Smooth muscle cell (in vitro differentiated cells): Measurements from ENCODE around the gene KCTD5. TPM values are rescaled to one million over a fixed set of nuclear protein-coding genes. Genes with fewer than 3 reads are reported as not detected.

ENCODE experiments used
- DNase-seq: peaks from one replicate; lab custom pipeline; 2025; ENCODE audit not compliant: unreplicated experiment; lab: John Stamatoyannopoulos, UW
- H2AFZ ChIP-seq: fragments of 200-600 bp; sonication (generic); 2 replicates; pipeline ENCODE4 v1.6.0; 2016; ENCODE audit warnings: antibody characterized with exemption, low read depth, mild to moderate bottlenecking
- H3F3A ChIP-seq: fragments of 200-600 bp; sonication (generic); 2 replicates; pipeline ENCODE4 v1.6.0; 2017; ENCODE audit warnings: antibody characterized with exemption, low read depth
- H3K27ac ChIP-seq: fragments of 200-600 bp; sonication (generic); 2 replicates; pipeline ENCODE4 v1.5.1; 2016; ENCODE audit warnings: low read depth, mild to moderate bottlenecking
- H3K27me3 ChIP-seq: fragments of 200-600 bp; sonication (generic); 2 replicates; pipeline ENCODE4 v1.6.1; 2016; ENCODE audit warnings: low read depth, mild to moderate bottlenecking
- H3K36me3 ChIP-seq: fragments of 200-600 bp; sonication (generic); 2 replicates; pipeline ENCODE4 v1.5.1; 2016; ENCODE audit warnings: low read depth
- H3K4me1 ChIP-seq: fragments of 200-600 bp; sonication (generic); 2 replicates; pipeline ENCODE4 v1.5.1; 2016; ENCODE audit warnings: low read depth
- H3K4me2 ChIP-seq: fragments of 200-600 bp; sonication (generic); 2 replicates; pipeline ENCODE4 v1.6.0; 2016; ENCODE audit warnings: mild to moderate bottlenecking
- H3K4me3 ChIP-seq: fragments of 200-600 bp; sonication (generic); 2 replicates; pipeline ENCODE4 v1.5.1; 2016; ENCODE audit warnings: mild to moderate bottlenecking
- H3K79me2 ChIP-seq: fragments of 200-600 bp; sonication (generic); 2 replicates; pipeline ENCODE4 v1.6.0; 2016; ENCODE audit warnings: low read depth, mild to moderate bottlenecking
- H3K9ac ChIP-seq: fragments of 200-600 bp; sonication (generic); 2 replicates; pipeline ENCODE4 v1.6.0; 2016; ENCODE audit warnings: low read depth
- H3K9me3 ChIP-seq: fragments of 200-600 bp; sonication (generic); replicated peaks from 2 replicates; pipeline ENCODE4 v1.5.1; 2016; ENCODE audit warnings: low read depth
- H4K20me1 ChIP-seq: fragments of 200-600 bp; sonication (generic); 2 replicates; pipeline ENCODE4 v1.6.0; 2016; ENCODE audit warnings: low read depth
- WGBS: methylation state at CpG from one replicate; pipeline ENCODE4 v1.1.7; 2016; ENCODE audit warnings: low lambda C conversion rate; 5-methylcytosine and 5-hydroxymethylcytosine counted together
- polyA plus RNA-seq: library from polyadenylated mRNA; unstranded; fragments of >200 nt; fragmentation: Nextera tagmentation; extraction: Ambion mirVana; gene quantifications from 2 replicates; pipeline ENCODE4 v1.2.1, GENCODE V29; 2016
- total RNA-seq: library from RNA; depleted of rRNA; stranded (reverse); fragments of >200 nt; gene quantifications from 2 replicates; pipeline ENCODE4 v1.2.3, GENCODE V29; 2014
- TF ChIP-seq, protein P1 (sequence below): fragments of 200-600 bp; sonication (generic); IDR thresholded peaks from 2 replicates; pipeline ENCODE4 v1.5.1; 2017; ENCODE audit warnings: borderline replicate concordance, mild to moderate bottlenecking, antibody characterized with exemption; ENCODE audit not compliant: insufficient read depth, poor library complexity, severe bottlenecking

KCTD5 gene
- total and polyA plus RNA-seq, 2 experiments from 2014 or later, result 35.5 to 38.2 TPM

DNA sequence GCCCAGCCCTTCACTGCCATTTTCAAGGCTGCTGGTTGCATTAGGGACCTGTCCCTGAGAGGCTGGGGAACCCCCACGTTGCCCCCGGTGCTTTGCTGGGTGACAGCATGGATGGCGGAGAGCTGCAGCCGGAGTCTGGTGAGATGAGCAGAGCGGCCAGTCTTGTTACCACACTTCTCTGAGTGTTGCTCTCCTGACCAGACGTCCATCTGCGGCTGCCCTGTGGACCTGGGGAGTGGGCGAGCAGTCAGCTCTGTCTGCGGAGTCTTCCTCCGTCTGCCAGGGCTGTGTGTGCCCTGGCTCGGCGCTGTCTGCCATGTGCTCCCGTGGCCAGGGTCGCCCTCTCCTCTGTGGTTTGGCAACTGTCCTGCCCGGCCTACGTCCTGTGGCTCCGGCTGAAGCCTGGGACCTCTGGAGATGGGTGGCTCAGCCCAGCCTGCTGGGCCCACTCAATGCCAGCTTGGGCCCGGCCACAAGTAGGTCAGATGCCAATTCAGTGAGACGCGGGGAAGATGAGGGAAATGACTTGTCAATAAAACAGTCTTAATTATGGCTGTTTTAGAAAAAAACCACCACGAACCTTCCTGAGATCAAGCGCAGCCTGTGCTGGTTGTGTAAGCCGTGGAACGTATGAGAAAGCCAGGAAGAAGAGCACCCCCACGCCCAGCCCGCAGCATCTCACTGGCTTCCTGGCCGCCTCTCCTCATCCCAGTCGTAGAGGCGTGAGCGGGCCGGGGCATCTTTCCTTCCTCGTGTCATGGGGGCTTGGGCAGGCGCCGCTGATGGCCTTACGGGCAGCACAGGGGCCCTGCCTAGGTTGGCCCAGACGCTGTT, 7.9 kb downstream of the KCTD5 start:
- Histone ChIP-seq H3K36me3 (no peaks in the 10 kb centered on the region), H2AFZ (no peak overlapping the region), H3K27ac (no peak overlapping the region), H3K9me3 (no peaks in the 10 kb centered on the region), H3F3A (no peaks in the 10 kb centered on the region), H3K4me2 (no peak overlapping the region), H3K79me2 (peaks cover 41% of the 10 kb centered on the region), H3K4me1 (no peaks in the 10 kb centered on the region), H3K27me3 (no peaks in the 10 kb centered on the region), H4K20me1 (peaks cover 56% of the 10 kb centered on the region), H3K4me3 (no peak overlapping the region), H3K9ac (no peak overlapping the region)
- no peak for DNase-seq
- TF ChIP-seq, protein P1, sequence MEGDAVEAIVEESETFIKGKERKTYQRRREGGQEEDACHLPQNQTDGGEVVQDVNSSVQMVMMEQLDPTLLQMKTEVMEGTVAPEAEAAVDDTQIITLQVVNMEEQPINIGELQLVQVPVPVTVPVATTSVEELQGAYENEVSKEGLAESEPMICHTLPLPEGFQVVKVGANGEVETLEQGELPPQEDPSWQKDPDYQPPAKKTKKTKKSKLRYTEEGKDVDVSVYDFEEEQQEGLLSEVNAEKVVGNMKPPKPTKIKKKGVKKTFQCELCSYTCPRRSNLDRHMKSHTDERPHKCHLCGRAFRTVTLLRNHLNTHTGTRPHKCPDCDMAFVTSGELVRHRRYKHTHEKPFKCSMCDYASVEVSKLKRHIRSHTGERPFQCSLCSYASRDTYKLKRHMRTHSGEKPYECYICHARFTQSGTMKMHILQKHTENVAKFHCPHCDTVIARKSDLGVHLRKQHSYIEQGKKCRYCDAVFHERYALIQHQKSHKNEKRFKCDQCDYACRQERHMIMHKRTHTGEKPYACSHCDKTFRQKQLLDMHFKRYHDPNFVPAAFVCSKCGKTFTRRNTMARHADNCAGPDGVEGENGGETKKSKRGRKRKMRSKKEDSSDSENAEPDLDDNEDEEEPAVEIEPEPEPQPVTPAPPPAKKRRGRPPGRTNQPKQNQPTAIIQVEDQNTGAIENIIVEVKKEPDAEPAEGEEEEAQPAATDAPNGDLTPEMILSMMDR, result no peak
- 96% methylated on average over 36 of the region's 36 CpGs for WGBS

DNA sequence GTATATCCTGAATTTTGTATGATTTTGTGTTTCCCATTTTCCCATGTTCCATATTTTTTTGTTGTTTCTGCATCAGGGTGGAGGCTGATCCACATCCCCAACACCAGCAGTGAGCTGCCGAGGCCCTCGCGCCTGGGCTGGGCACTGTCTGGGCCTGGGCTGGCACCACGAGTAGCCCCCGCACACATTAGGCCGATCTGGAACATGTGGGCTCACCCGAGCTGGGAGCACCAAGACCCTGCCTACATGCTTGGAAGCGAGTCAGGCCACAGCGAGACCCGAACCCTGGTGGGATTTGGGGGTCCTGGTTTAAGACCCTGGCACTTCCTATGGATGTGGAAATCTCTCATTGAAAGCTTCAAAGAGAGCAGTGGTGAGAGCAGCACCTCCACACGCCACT, 8.5 kb downstream of the KCTD5 start:
- Histone ChIP-seq H3K27ac (no peak overlapping the region), H3K9ac (no peak overlapping the region), H3K36me3 (no peaks in the 10 kb centered on the region), H3K79me2 (peaks cover 41% of the 10 kb centered on the region), H3K4me3 (no peak overlapping the region), H3F3A (no peaks in the 10 kb centered on the region), H4K20me1 (peaks cover 56% of the 10 kb centered on the region), H3K9me3 (no peaks in the 10 kb centered on the region), H3K4me2 (no peak overlapping the region), H3K27me3 (no peaks in the 10 kb centered on the region), H3K4me1 (no peaks in the 10 kb centered on the region), H2AFZ (no peak overlapping the region)
- no peak for DNase-seq
- TF ChIP-seq, protein P1, result no peak
- WGBS, result 96% methylated on average over 11 of the region's 11 CpGs

DNA sequence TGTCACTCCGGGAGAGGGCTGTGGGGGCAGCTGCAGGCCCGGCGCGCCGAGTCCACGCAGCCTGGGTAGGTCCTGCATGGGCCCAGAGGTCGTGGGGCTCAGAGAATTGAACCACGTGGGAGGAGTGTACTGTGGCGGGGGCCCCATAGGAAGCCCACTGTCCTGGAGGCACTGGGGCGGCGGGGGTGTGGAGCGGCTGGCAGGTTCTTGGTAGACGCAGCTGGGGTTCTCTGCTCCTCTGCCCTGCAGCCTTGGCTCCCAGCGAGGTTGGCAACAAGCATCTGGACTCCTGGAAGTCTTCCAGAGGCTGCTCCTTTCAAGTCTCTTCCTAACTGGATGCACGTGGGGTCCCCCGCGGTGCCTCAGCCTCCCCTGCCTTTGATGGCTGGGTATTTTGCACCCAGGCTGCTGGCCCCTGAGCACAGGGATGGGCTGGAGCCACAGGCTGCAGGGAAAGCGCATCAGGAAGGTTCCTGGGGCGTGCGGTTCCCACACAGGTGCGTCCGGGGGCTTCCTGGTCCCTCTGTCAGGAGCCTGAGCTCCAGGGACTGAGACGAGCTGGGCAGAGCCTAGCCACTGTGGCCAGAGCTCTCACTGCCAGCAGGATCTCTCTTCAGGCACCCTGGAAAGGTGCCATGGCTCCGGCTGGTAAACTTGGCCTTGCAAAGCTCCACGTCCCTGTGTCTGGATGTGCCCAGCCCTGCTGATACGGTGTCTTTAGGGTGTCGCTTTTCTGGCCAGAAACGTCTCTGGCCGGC, 9.3 kb downstream of the KCTD5 start:
- Histone ChIP-seq H3K9me3 (no peaks in the 10 kb centered on the region), H3K4me2 (no peak overlapping the region), H3F3A (no peaks in the 10 kb centered on the region), H3K79me2 (peaks cover 41% of the 10 kb centered on the region), H3K9ac (no peak overlapping the region), H3K4me1 (no peaks in the 10 kb centered on the region), H3K36me3 (no peaks in the 10 kb centered on the region), H3K27me3 (no peaks in the 10 kb centered on the region), H3K4me3 (no peak overlapping the region), H2AFZ (no peak overlapping the region), H3K27ac (no peak overlapping the region), H4K20me1 (peaks cover 57% of the 10 kb centered on the region)
- WGBS, result 97% methylated on average over 29 of the region's 29 CpGs
- DNase-seq, result no peak
- TF ChIP-seq, protein P1, result no peak
